CD4-positive, alpha-beta T cell treated with Interleukin-10 for 1 hour (primary cell): ENCODE data around the gene TSPAN4.

ENCODE experiments used
- DNase-seq: peaks from one replicate; pipeline ENCODE4 v3.0.0-alpha.2; 2020

Gene TSPAN4

GRCh38 chr11:836700-837099, 6.0 kb upstream of the TSPAN4 start:
- DNase-seq = no peak

- no peak for DNase-seq
Measured at GRCh38 chr11:837189-837989, 5.3 kb upstream of the TSPAN4 start.

- no peak for DNase-seq
Measured at GRCh38 chr11:837990-838307, 4.7 kb upstream of the TSPAN4 start.

- no peak for DNase-seq
Measured at GRCh38 chr11:838441-839279, 4.0 kb upstream of the TSPAN4 start.

GRCh38 chr11:839280-839623, 3.4 kb upstream of the TSPAN4 start:
- DNase-seq = no peak

- DNase-seq = no peak
Measured at GRCh38 chr11:839875-840617, 2.6 kb upstream of the TSPAN4 start.

- DNase-seq = no peak
Measured at GRCh38 chr11:841981-842369, 677 bp upstream of the TSPAN4 start.

- DNase-seq = no peak
Measured at GRCh38 chr11:843086-843734, 558 bp downstream of the TSPAN4 start.

GRCh38 chr11:843818-844692, 1.4 kb downstream of the TSPAN4 start:
- no peak for DNase-seq

GRCh38 chr11:844693-845644, 2.3 kb downstream of the TSPAN4 start:
- peak; percentile 37 for DNase-seq

- no peak for DNase-seq
Measured at GRCh38 chr11:845872-846495, 3.3 kb downstream of the TSPAN4 start.

GRCh38 chr11:846496-847098, 3.9 kb downstream of the TSPAN4 start:
- DNase-seq = no peak

- DNase-seq = no peak
Measured at GRCh38 chr11:847876-848275, 5.2 kb downstream of the TSPAN4 start.

- DNase-seq = peak; percentile 73
Measured at GRCh38 chr11:848380-848931, 5.8 kb downstream of the TSPAN4 start.

GRCh38 chr11:849104-849824, 6.6 kb downstream of the TSPAN4 start:
- DNase-seq = peak; percentile 48

- DNase-seq = no peak
Measured at GRCh38 chr11:849951-850774, 7.5 kb downstream of the TSPAN4 start.

GRCh38 chr11:850775-851763, 8.4 kb downstream of the TSPAN4 start:
- DNase-seq = no peak
